ENCODE results near the gene EEF2.
"Not testable (repeated sequence)": the region's sequence is repeated elsewhere in the genome, so short reads cannot be mapped to it uniquely, and the experiment has no call there.

The EEF2 gene

GRCh38 chr19:4012092-4012974 lies 27.1 kb upstream of the EEF2 start:
- Histone ChIP-seq H4K20me1 (peaks cover 86 to 94% (median 91%) of the 10 kb centered on the region in 11 experiments), H3K9ac (no peak overlapping the region)

DNA sequence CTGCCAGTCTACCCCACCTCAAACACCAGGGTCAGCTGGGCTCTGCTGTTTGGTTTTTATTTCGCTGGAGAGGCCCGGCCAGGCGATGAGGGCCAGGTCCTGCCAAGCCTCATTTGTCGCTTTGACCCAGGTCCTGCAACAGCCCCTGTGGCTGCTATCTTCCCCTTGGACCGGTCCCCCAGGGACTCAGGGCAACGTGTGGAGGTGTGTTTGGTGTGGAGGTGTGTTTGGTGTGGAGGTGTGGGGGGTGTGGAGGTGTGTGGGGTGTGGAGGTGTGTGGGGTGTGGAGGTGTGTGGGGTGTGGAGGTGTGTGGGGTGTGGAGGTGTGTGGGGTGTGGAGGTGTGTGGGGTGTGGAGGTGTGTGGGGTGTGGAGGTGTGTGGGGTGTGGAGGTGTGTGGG lies 26.2 kb upstream of the EEF2 start:
- H3K9ac ChIP-seq, result peak overlapping the region in 9 of 11 experiments; percentile 51 to 91 (median 85); a peak in 9 of 22 replicates
- H3K9me3 ChIP-seq (replicated peaks in 1 of 11); H3K27ac ChIP-seq; H3K27me3 ChIP-seq; H3K4me3 ChIP-seq: not testable (repeated sequence)
- H3K36me3 ChIP-seq, result peaks cover 50 to 65% (median 59%) of the 10 kb centered on the region in 11 experiments
- H4K20me1 ChIP-seq, result peaks cover 77 to 85% (median 82%) of the 10 kb centered on the region in 11 experiments
- peaks cover 30 to 54% (median 37%) of the 10 kb centered on the region in 10 experiments for H3K4me1 ChIP-seq
- H3K4me2 ChIP-seq, result peak overlapping the region in 2 of 11 experiments; percentile 11 to 12; a peak in 1 of 22 replicates

More at GRCh38 chr19:4012092-4012974, 27.1 kb upstream of the EEF2 start:
- TF ChIP-seq Cebpa-rat (IDR thresholded peaks at IDR 0.05), result no peak
- no peaks in the 10 kb centered on the region for H3K27me3 ChIP-seq
- H3K9me3 ChIP-seq (replicated peaks in 1 of 11), result no peaks in the 10 kb centered on the region
- no peak overlapping the region for H3K27ac ChIP-seq
- no peak overlapping the region for H3K4me3 ChIP-seq
- H3K36me3 ChIP-seq, result peaks cover 50 to 74% (median 68%) of the 10 kb centered on the region in 11 experiments
- peaks cover 25 to 50% (median 33%) of the 10 kb centered on the region in 10 experiments for H3K4me1 ChIP-seq
- no peak overlapping the region for H3K4me2 ChIP-seq

- Histone ChIP-seq H3K36me3 (peaks cover 44 to 59% (median 53%) of the 10 kb centered on the region in 11 experiments), H3K4me3 (no peak overlapping the region), H3K27ac (no peak overlapping the region; a peak in 1 of 22 replicates), H3K4me1 (peaks cover 34 to 59% (median 43%) of the 10 kb centered on the region in 10 experiments), H3K4me2 (peak overlapping the region in 3 of 11 experiments; percentile 11 to 16 (median 12); a peak in 1 of 22 replicates), H4K20me1 (peaks cover 70 to 78% (median 76%) of the 10 kb centered on the region in 11 experiments), H3K9me3 (replicated peaks in 1 of 11) (no peaks in the 10 kb centered on the region), H3K9ac (peak overlapping the region in 10 of 11 experiments; percentile 51 to 91 (median 84); a peak in 11 of 22 replicates), H3K27me3 (no peaks in the 10 kb centered on the region)
- TF ChIP-seq Cebpa-rat (IDR thresholded peaks at IDR 0.05), result no peak
Observed at GRCh38 chr19:4010808-4011110, 25.5 kb upstream of the EEF2 start.

DNA sequence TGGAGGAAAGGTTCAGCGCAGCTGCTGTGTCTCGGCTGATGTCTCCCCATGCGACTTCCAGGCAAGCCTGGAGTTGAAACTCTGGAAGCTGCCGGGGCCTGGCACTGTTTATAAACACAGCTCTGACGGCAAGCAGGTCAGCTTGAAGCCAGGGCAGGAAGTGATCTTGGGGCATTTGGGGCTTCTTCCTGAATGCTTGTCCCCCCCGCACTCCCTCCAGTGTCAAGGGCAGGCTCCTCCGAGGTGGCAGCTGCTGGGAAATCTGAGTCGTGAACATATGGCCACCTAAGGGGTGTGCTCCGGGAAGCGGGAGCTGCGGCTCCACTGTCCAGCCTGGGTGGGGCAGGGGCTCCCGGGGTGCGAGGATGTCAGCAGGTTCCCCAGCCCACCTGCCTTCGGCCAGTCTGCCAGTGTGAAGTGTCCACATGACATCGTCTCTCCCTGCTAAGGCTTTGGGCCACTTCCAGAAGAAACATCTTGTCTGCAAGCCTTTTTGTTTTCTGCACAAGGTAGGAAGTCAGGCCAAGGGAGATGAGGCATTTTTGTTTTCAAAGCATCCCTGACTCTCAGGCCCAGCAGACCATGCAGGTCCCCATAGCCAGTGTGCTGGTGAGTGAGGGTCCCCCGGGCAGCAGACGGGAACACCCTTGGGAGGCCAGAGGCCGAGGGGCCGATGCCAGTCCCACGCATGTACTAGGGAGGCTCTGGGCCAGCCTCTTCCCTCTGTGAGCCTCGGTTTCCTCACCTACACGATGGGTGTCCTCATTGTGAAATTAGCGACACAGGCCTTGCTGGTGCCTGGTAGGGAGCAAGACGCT lies 24.9 kb upstream of the EEF2 start:
- Histone ChIP-seq H3K4me3 (no peak overlapping the region), H3K36me3 (peaks cover 39 to 53% (median 48%) of the 10 kb centered on the region in 11 experiments), H3K9ac (peak overlapping the region; percentile 82 to 91 (median 85); a peak in 20 of 22 replicates), H3K9me3 (replicated peaks in 1 of 11) (no peaks in the 10 kb centered on the region), H3K27ac (no peak overlapping the region), H3K4me2 (peak overlapping the region in 8 of 11 experiments; percentile 93 to 99 (median 96); a peak in 10 of 22 replicates), H3K4me1 (peaks cover 32 to 57% (median 42%) of the 10 kb centered on the region in 10 experiments), H4K20me1 (peaks cover 65 to 73% (median 70%) of the 10 kb centered on the region in 11 experiments), H3K27me3 (no peaks in the 10 kb centered on the region)
- TF ChIP-seq Cebpa-rat (IDR thresholded peaks at IDR 0.05), result no peak

DNA sequence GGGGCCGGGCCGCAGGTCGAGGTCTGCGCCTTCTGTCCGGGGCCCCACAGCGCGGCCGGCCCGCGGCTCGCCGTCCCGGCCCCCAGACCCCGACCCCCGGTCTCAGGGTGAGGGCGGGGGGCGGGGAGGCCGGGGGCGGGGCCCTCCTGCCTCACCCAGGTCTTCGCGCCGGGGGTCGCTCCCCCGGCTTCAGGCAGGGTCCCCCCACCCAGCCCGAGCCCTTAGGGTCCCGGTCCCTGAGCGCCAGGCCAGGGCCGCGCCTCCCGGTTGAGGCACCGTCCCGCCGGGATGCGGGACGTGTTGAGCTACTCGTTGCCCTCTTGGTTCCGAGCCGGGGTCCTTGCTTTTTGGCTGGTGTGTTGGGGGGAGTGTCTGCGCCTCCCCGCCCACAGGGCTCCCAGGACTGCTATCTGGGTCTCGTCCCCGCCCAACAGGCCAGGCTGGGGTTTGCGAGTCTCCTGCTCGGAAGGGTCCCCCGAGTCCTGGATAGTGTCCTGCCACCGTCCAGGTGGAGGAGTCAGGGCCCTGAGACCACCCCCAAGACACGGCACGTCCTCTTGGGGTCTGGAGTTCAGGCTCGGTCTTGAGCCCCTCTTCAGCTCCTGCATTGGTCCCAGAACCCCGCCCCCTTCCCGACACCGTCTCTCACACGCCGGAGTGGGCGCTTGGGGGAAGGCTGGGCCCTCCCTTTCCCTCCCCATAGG lies 22.7 kb upstream of the EEF2 start:
- Histone ChIP-seq H3K4me2 (peak overlapping the region; percentile 93 to 99 (median 96)), H3K9me3 (replicated peaks in 1 of 11) (no peaks in the 10 kb centered on the region), H3K36me3 (peaks cover 17 to 31% (median 26%) of the 10 kb centered on the region in 11 experiments), H3K27ac (peak overlapping the region; percentile 51 to 86 (median 78); a peak in 21 of 22 replicates), H3K9ac (peak overlapping the region; percentile 82 to 91 (median 85)), H3K27me3 (no peaks in the 10 kb centered on the region), H3K4me3 (peak overlapping the region; percentile 79 to 97 (median 92)), H3K4me1 (peaks cover 24 to 39% (median 32%) of the 10 kb centered on the region in 10 experiments), H4K20me1 (peaks cover 43 to 51% (median 48%) of the 10 kb centered on the region in 11 experiments)
- TF ChIP-seq Cebpa-rat (IDR thresholded peaks at IDR 0.05), result no peak

- no peaks in the 10 kb centered on the region for H3K27me3 ChIP-seq
- peak within 1 kb of the TSS; percentile 82 to 91 (median 85) for H3K9ac ChIP-seq
- peak within 1 kb of the TSS; percentile 51 to 86 (median 82); a peak in 21 of 22 replicates for H3K27ac ChIP-seq
- peak within 1 kb of the TSS; percentile 79 to 97 (median 92) for H3K4me3 ChIP-seq
- H3K9me3 ChIP-seq (replicated peaks in 1 of 11), result no peaks in the 10 kb centered on the region
- no peak for TF ChIP-seq Cebpa-rat (IDR thresholded peaks at IDR 0.05)
- H3K4me1 ChIP-seq, result peaks cover 24 to 39% (median 32%) of the 10 kb centered on the region in 10 experiments
- peaks cover 35 to 43% (median 40%) of the 10 kb centered on the region in 11 experiments for H4K20me1 ChIP-seq
- H3K36me3 ChIP-seq, result peaks cover 12 to 23% (median 19%) of the 10 kb centered on the region in 11 experiments; a peak in 21 of 22 replicates
- H3K4me2 ChIP-seq, result peak within 1 kb of the TSS; percentile 94 to 99 (median 96)
Observed at GRCh38 chr19:4007021-4007835, 22.0 kb upstream of the EEF2 start, which contains the start of gene PIAS4. PIAS4 (plus strand) TSS chr19:4007736; CDS start chr19:4007761, 25 bp downstream.

- peaks cover 4 to 10% (median 8%) of the 10 kb centered on the region in 11 experiments; a peak in 19 of 22 replicates for H3K36me3 ChIP-seq
- H3K9ac ChIP-seq; H3K9me3 ChIP-seq (replicated peaks in 1 of 11); H3K4me3 ChIP-seq; H3K27me3 ChIP-seq; H3K27ac ChIP-seq; H3K4me2 ChIP-seq: not testable (repeated sequence)
- H4K20me1 ChIP-seq, result peaks cover 21 to 26% (median 25%) of the 10 kb centered on the region in 11 experiments; a peak in 20 of 22 replicates
- peaks cover 24 to 32% (median 29%) of the 10 kb centered on the region in 10 experiments for H3K4me1 ChIP-seq
Observed at GRCh38 chr19:4005436-4005835, 20.2 kb upstream of the EEF2 start.

DNA sequence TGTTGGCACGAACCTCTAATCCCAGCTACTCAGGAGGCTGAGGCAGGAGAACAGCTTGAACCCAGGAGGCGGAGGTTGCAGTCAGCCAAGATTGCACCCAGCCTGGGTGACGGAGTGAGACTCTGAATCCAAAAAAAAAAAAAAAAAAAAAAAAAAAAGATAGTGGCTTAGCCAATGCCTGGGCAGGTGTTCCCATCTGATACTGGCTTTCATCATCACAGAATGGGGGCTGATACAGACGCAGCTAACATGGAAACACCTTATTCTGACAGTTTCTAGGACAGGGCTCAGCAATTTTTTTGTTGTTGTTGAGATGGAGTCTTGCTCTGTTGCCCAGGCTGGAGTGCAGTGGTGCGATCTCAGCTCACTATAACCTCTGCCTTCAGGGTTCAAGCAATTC lies 15.5 kb upstream of the EEF2 start:
- not testable (repeated sequence) for H4K20me1 ChIP-seq; H3K36me3 ChIP-seq; H3K27me3 ChIP-seq; H3K9me3 ChIP-seq (replicated peaks in 1 of 11); H3K4me2 ChIP-seq; H3K9ac ChIP-seq; H3K27ac ChIP-seq; H3K4me3 ChIP-seq
- peaks cover 5 to 11% (median 9%) of the 10 kb centered on the region in 10 experiments; a peak in 18 of 20 replicates for H3K4me1 ChIP-seq

GRCh38 chr19:3998667-3999412 lies 13.6 kb upstream of the EEF2 start:
- peaks cover 5 to 11% (median 9%) of the 10 kb centered on the region in 10 experiments; a peak in 17 of 20 replicates for H3K4me1 ChIP-seq
- not testable (repeated sequence) for H3K27ac ChIP-seq; H3K9me3 ChIP-seq (replicated peaks in 1 of 11); H3K9ac ChIP-seq; H3K4me3 ChIP-seq; H3K27me3 ChIP-seq; H3K4me2 ChIP-seq; H3K36me3 ChIP-seq; H4K20me1 ChIP-seq

Data from BLaER1 treated with 17β-estradiol and CSF1 and Interleukin-3, amounts not matched to agents 10 nM and 100 nM (cell line).